Activated naive CD4-positive, alpha-beta T cell (primary cell): Measurements from ENCODE around the gene SPEM2.
"Not testable (repeated sequence)": the region's sequence is repeated elsewhere in the genome, so short reads cannot be mapped to it uniquely, and the experiment has no call there.

Experiments
- DNase-seq, 4 experiments: peaks; one replicate each; lab custom pipeline; 2025; lab: John Stamatoyannopoulos, UW

The SPEM2 gene

GRCh38 chr17:7442142-7442541 is 16.7 kb downstream of the SPEM2 start:
- no peak for DNase-seq

DNA sequence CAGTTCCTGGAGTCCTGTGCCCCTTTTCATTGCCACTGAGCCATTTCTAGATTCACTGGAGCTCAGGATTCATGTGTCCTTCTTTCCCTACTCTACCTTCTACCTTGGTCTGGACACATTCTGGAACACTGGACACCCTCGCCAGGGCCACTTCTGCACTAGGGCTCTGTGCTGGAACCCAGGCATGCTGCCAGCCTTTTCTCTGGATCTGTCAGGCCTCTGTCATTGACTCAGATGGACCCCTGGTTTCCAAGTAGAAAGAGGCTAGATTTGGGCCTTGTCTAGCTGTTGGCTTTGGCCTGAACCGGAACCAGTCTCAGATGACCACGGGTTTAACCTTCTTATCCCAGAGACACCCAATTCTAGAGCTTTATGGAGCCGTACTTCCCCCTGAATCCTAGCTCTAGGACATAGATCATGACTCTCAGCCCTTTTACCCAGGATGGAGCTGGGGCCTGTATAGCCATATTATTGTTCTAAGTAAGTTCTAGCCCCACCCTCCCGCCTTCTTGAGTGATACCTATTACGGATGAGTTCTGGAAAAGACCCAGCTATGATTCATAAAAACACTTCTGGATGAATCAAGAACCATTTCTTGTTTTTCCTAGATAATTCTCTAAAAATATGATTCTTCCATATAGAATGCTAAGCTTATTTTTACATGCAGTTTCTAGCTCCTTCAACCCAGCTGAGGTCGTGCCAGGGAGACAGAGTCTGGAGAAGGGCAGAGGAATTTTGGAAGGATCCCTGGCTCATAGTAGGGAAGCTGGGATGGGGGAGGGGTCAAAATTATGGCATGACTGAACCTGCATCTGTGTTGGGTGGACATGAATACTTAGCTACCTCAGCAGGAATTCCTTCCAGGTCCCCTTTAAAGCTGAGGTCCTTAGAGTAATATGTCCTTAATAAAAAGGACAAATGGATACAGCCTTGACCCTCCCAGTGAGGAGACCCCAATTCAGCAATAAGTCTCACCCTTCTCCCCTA is 18.4 kb downstream of the SPEM2 start:
- DNase-seq, result no peak

DNA sequence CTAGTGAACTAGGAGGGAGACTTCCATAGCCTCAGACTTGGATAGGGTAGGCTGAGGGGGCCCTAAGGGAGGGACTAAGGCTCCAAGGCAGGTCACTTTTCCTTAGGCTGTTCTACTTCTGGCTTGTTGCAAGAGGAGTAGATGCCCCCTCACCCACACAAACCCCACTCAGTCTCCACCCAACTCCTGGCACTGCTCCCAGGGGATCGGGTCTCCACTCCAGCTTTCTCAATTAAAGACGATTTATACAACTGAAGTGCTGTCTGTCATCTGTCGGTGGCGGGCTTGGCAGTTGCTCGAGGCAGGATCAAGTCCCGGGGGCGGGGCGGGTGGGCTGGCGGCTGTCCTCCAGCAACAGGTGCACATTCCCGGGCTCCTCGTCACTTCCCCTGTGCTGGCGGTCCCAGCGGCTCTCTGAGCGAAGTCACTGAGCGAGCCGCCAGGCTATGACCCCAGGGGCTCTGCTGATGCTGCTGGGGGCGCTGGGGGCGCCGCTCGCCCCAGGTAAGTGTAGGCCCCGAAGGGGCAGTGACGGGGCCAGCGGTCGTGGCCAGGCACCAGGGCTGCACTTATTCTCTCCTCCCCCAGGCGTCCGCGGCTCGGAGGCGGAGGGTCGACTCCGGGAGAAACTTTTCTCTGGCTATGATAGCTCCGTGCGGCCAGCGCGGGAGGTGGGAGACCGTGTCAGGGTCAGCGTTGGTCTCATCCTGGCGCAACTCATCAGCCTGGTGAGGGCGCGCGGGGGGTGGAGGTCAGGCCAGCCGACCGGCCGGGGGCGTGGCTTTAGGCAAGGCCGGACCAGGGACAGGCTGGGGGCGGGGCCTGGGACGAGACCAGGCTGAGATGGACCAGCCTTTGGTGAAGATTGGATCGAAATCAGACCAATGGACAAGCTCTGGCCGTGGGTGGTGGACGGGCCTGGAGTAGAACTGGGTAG is 19.5 kb downstream of the SPEM2 start, which contains the start of gene CHRNB1:
TSS of gene CHRNB1 (plus strand) at position 380 of the 937 bp plus-strand sequence. CDS start at position 447, 67 bp downstream.
- DNase-seq, result no peak

GRCh38 chr17:7445619-7445968 is 20.2 kb downstream of the SPEM2 start:
- DNase-seq, result peak in 1 of 4 experiments; percentile 20

DNA sequence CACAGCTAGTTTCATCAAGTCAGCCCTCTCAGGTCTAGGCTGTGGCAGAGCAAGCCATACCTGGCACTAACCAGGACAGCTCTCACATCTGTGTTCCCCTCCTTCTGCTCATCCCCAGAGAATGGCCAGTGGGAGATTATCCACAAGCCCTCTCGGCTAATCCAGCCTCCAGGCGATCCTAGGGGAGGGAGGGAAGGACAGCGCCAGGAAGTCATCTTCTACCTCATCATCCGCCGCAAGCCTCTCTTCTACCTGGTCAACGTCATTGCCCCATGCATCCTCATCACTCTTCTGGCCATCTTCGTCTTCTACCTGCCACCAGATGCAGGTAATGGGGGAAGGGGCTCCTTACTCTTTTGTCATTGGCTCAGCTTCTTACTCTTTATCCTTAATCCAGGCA is 23.0 kb downstream of the SPEM2 start:
- DNase-seq, result no peak

- no peak for DNase-seq
Observed at GRCh38 chr17:7459961-7460545, 34.6 kb downstream of the SPEM2 start.

DNA sequence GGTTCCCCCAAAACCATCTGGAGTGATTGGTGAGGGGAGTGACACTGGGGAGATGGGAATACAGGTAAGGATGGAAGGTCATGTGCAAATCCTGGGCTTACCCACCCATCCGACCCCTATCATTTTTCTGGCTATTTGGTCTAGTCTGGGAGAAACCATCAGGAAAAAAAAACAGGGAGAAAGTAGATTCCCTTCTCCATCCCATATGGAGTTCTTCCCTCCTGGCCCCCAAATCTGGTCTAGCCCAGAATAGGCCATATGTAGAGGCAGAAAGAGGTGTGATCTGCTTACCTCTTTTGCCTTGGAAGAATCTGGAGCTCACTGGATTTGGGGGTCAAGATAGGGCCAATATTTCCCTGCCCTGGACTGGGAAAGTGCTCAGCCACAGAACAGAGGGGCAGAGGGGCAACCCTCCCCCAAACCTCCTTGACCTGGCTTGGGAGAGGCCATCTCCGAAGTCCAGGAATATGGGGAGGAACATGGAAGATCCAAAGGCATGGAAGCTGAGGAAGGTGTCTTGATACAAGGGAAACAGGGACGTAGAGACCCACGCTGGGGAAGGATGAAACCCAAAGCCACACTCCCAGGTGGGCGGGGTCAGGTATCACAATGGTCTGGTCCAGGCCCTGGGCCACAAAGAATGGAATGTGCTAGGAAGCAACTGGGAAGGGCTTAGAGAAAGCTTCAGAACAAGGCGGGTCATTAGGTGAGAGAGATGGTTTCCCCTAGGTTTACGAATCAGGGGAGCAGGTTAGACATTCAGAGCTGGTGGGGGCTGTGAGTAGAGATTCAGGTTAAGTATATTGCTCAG is 35.6 kb downstream of the SPEM2 start:
- DNase-seq, result no peak

GRCh38 chr17:7462474-7463371 is 37.3 kb downstream of the SPEM2 start:
- no peak for DNase-seq

DNA sequence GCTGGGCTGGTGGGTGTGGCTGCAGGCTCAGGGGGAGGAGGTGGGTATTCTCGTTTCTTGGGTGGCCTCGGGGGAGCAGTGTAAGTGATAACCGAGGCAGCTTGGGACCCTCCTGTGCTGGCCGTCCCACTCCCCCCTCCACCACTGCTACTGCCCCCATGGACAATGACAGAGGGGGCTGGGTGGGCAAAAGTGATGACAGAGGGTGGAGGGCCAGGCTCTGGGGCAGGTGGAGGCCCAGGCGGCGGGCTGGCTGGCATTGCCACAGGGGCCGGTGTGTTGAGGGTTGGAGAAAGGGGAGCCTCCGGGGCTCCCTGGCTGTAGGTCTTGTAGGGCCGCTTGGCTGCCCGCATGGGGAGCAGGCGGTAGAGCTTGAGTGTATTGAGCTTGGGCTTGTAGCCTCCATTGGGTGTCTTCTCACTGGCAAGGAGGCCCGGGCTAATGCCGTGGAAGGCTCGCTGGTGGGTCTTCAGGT is 38.0 kb downstream of the SPEM2 start:
- DNase-seq, result no peak

GRCh38 chr17:7464081-7464480 is 38.7 kb downstream of the SPEM2 start:
- no peak for DNase-seq

DNA sequence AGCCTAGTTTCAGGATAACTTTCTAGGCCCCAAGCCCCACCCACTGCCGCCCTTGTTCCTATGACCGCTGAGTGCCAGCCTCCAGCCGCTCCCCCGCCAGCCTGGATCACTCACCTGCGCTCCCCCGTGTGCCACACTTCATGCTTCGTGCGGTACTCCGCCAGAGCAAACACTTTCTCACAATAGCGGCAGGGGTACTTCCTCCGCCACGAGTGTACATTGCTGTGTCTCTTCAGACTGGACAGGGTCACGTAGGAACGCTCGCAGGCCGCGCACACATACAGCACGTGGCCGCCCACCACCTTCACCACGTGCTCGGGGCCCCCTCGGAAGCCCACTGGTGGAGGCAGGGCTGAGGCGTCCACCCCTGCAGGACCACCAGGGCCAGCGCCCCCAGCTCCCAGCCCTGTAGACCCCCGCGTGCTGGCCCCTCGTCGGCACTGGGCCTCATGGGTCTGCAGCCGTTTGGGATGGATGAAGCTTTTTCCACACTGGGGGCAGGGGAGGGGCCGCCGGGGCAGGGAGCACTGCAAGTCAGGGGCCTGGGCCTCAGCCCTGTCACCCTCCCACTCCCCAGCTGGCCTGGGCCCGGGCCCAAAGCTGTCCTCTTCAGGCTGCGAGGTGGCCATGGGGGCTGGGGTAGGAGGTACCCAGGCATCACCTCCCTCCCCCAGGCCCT is 40.3 kb downstream of the SPEM2 start:
- no peak for DNase-seq

GRCh38 chr17:7466318-7466638 is 40.9 kb downstream of the SPEM2 start:
- DNase-seq, result no peak

DNA sequence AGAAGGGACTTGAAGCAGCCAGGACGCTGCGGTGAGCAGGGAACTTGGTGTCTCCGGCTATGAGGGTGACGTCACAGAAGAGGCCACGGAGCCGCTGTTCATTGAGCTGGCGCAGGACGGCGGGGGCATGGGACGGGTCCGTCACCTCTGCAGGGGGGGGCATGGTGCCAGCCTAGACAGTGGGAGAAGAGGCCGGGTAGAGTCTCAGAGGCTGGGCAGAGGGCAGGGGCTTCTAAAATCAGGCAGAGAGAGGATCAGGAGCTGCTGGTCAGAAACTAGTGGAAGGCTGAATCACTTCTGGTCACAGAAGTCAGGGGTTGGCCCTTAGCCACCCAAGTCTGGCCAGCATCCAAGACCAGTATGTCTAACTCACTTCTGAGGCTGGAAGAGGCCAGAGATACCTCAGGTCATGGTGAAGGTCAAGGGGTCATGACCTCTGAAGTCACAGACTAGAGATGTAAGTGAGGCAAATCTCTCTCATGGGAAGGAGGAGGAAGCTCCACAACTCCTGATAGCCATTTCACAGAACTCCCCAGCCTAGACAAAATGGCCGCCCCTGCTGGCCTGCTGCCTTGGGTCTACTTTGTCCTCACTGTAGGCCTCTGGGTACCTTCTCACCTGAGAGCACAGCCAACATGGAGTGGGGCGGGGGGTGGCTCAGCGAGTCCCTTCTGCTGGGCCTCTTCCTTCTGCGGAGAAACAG is 41.4 kb downstream of the SPEM2 start:
- no peak for DNase-seq

DNA sequence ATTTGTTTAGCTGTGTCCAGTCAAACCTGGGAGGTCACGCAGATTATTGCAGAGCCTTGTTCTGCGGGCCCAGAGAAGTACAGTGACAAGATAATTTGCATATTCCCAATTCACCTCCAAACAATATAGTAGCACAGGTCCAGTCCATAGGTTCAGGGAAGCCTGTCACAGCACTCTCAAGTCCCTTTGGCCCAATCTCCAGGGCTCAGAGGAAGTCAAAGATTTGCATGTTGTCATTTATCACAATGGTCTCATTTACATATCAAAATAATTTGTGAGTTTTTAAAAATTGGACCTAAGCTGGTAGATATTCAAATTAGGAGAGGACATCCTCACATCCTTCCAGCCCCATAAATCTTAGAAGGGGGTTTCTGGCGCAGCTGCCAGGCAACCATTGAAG is 42.1 kb downstream of the SPEM2 start:
- no peak for DNase-seq

DNA sequence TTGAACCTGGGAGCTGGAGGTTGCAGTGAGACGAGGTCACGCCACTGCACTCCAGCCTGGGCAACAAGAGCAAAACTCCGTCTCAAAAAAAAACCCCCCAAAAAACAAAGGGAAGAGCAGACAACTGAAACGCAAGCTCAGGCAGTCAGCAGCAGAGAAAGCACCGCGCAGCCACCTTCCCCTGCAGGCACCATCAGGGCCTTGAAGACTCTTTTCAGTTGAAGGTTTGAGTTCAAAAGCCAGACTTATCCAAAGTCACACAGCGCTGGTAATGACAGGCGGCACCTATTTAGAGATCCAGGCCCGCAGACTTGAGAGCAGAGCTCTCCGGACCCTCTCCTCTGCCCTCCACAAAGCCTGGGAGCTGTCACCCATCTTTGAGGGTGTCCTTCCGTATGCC is 42.9 kb downstream of the SPEM2 start:
- no peak for DNase-seq

- no peak for DNase-seq
Observed at GRCh38 chr17:7468804-7469389, 43.5 kb downstream of the SPEM2 start.

DNA sequence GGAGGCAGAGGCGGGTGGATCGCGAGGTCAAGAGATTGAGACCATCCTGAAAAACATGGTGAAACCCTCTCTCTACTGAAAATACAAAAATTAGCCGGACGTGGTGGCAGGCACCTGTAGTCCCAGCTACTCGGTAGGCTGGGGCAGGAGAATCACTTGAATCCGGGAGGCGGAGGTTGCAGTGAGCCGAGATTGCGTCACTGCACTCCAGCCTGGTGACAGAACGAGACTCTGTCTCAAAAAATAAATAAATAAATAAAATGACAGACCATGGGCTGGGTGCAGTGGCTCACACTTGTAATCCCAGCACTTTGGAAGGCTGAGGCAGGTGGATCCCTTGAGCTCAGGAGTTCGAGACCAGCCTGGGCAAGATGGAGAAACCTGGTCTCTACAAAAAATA is 44.4 kb downstream of the SPEM2 start:
- not testable (repeated sequence) for DNase-seq

- not testable (repeated sequence) for DNase-seq
Observed at GRCh38 chr17:7470457-7470973, 45.1 kb downstream of the SPEM2 start.
